Caco-2 (cell line): ENCODE results near the gene LPIN1. TPM values are rescaled to one million over a fixed set of nuclear protein-coding genes. Genes with fewer than 3 reads are reported as not detected.

ENCODE experiments used
- BruUV-seq: library from RNA; stranded (reverse); fragments of 400-500 nt; replicated peaks from 2 replicates; lab custom pipeline; 2021; lab: Mats Ljungman, UMichigan
- CTCF ChIA-PET: fragments of 300-600 bp; sonication (Branson Sonifier 250); formaldehyde crosslinking; loops from one replicate; lab custom pipeline; 2022; ENCODE audit warnings: antibody characterized with exemption; lab: Charles Lee
- POLR2A ChIA-PET: fragments of 300-600 bp; sonication (Branson Sonifier 250); formaldehyde crosslinking; loops from one replicate; lab custom pipeline; 2022; ENCODE audit warnings: antibody characterized with exemption; lab: Charles Lee
- DNase-seq, 2 experiments: peaks; one replicate each; pipeline versions ENCODE4 v3.0.0 to v3.0.0-alpha.2; 2020 to 2022
- H3K27me3 ChIP-seq: replicated peaks from 2 replicates; pipeline ENCODE4 v1.6.0; 2011; ENCODE audit warnings: low read length; ENCODE audit not compliant: control insufficient read depth, insufficient read depth
- H3K36me3 ChIP-seq: 2 replicates; pipeline ENCODE4 v1.5.1; 2011; ENCODE audit warnings: low read length; ENCODE audit not compliant: control insufficient read depth, insufficient read depth
- H3K4me1 ChIP-seq: fragments of 250-450 bp; sonication (Bioruptor Pico); 2 replicates; pipeline ENCODE4 v1.5.1; 2020; ENCODE audit warnings: mild to moderate bottlenecking
- H3K4me3 ChIP-seq: 2 replicates; pipeline ENCODE4 v1.5.1; 2011; ENCODE audit warnings: low read depth, mild to moderate bottlenecking, control low read depth, low read length
- H3K9me3 ChIP-seq: fragments of 250-450 bp; sonication (Bioruptor Pico); 2 replicates; pipeline ENCODE4 v1.5.1; 2020; ENCODE audit warnings: mild to moderate bottlenecking, moderate library complexity
- H3K27ac Mint-ChIP-seq: one replicate; pipeline ENCODE4 v1.8.0; 2022; ENCODE audit warnings: mixed read lengths; ENCODE audit not compliant: unreplicated experiment
- H3K27me3 Mint-ChIP-seq: one replicate; pipeline ENCODE4 v1.8.0; 2022; ENCODE audit warnings: mixed read lengths; ENCODE audit not compliant: insufficient read depth, unreplicated experiment
- H3K36me3 Mint-ChIP-seq: one replicate; pipeline ENCODE4 v1.8.0; 2022; ENCODE audit warnings: mild to moderate bottlenecking, mixed read lengths; ENCODE audit not compliant: insufficient read depth, unreplicated experiment
- H3K4me1 Mint-ChIP-seq: one replicate; pipeline ENCODE4 v1.8.0; 2022; ENCODE audit warnings: low read depth, mixed read lengths; ENCODE audit not compliant: unreplicated experiment
- H3K4me3 Mint-ChIP-seq: one replicate; pipeline ENCODE4 v1.8.0; 2022; ENCODE audit warnings: mild to moderate bottlenecking, moderate library complexity, mixed read lengths; ENCODE audit not compliant: unreplicated experiment
- H3K9me3 Mint-ChIP-seq: one replicate; pipeline ENCODE4 v1.8.0; 2022; ENCODE audit warnings: mixed read lengths; ENCODE audit not compliant: unreplicated experiment
- CTCF ChIP-seq, 2 experiments: fragments of 200-600 bp in 1 of 2; IDR thresholded peaks; 1 replicate in 1 of 2; 2 replicates in 1 of 2; pipeline versions ENCODE4 v1.5.1 to v1.8.0; 2011 to 2022; ENCODE audit warnings: antibody characterized with exemption in 1 of 2, control low read depth in 1 of 2, inconsistent platforms in 1 of 2, low read depth in 1 of 2, low read length in 1 of 2, mild to moderate bottlenecking in 1 of 2, moderate library complexity in 1 of 2; ENCODE audit not compliant: insufficient read depth in 1 of 2, severe bottlenecking in 1 of 2, unreplicated experiment in 1 of 2
- intact Hi-C: fragments of 100-400 bp; cut with micrococcal nuclease; formaldehyde crosslinking; loops from one replicate; pipeline ENCODE4 v1.10.0; 2022; ENCODE audit not compliant: unreplicated experiment
- total RNA-seq: library from RNA; stranded (reverse); gene quantifications from 2 replicates; pipeline ENCODE4 v1.2.3, GENCODE V29; 2022

The LPIN1 gene
- total RNA-seq, 1 experiment from 2014 or later, result 12.5 TPM

- H3K27me3 Mint-ChIP-seq, result no peaks in the 10 kb centered on the region
- ChIA-PET CTCF (no interaction called here), POLR2A (no interaction called here)
- intact Hi-C loops, result no loop called here
- no peak for TF ChIP-seq CTCF (IDR thresholded peaks at IDR 0.05; ENCODE audit: insufficient read depth in 1 of 2, low read depth in 1 of 2, low read length in 1 of 2, severe bottlenecking in 1 of 2, unreplicated experiment in 1 of 2)
- no peaks in the 10 kb centered on the region for H3K9me3 Mint-ChIP-seq
- no peak overlapping the region for H3K27ac Mint-ChIP-seq
- Histone ChIP-seq H3K27me3 (no peaks in the 10 kb centered on the region), H3K9me3 (no peaks in the 10 kb centered on the region), H3K36me3 (no peaks in the 10 kb centered on the region; the same call in 1 of the 2 replicates), H3K4me1 (peaks cover 15% of the 10 kb centered on the region), H3K4me3 (no peak overlapping the region)
- no peak overlapping the region for H3K4me3 Mint-ChIP-seq
- no peak for DNase-seq
- peaks cover 13% of the 10 kb centered on the region for H3K4me1 Mint-ChIP-seq
- BruUV-seq, result no TSS peak
- H3K36me3 Mint-ChIP-seq, result peaks cover 14% of the 10 kb centered on the region
Measured at GRCh38 chr2:11775384-11775783, 29.0 kb downstream of the LPIN1 start.

GRCh38 chr2:11777066-11777782, 30.8 kb downstream of the LPIN1 start:
- ChIA-PET POLR2A (no interaction called here), CTCF (interaction anchor here (1.1 to 2.1 kb wide), 3 partner anchors 38 to 84 kb away, joined by 3 to 9 read pairs (median 5); no protein-coding TSS in a partner anchor)
- Histone ChIP-seq H3K27me3 (no peaks in the 10 kb centered on the region), H3K9me3 (no peaks in the 10 kb centered on the region), H3K4me3 (no peak overlapping the region), H3K4me1 (peaks cover 15% of the 10 kb centered on the region), H3K36me3 (no peaks in the 10 kb centered on the region; the same call in 1 of the 2 replicates)
- Mint-ChIP-seq H3K4me1 (peaks cover 13% of the 10 kb centered on the region), H3K9me3 (no peaks in the 10 kb centered on the region), H3K4me3 (no peak overlapping the region), H3K27ac (no peak overlapping the region), H3K27me3 (no peaks in the 10 kb centered on the region), H3K36me3 (peaks cover 8% of the 10 kb centered on the region)
- TF ChIP-seq CTCF (IDR thresholded peaks at IDR 0.05; ENCODE audit: insufficient read depth in 1 of 2, low read depth in 1 of 2, low read length in 1 of 2, severe bottlenecking in 1 of 2, unreplicated experiment in 1 of 2), result no peak
- DNase-seq, result peak; percentile 63 to 66
- intact Hi-C loops, result no loop called here
- no TSS peak for BruUV-seq

GRCh38 chr2:11777886-11778415, 31.5 kb downstream of the LPIN1 start:
- Histone ChIP-seq H3K36me3 (no peaks in the 10 kb centered on the region; the same call in 1 of the 2 replicates), H3K4me3 (no peak overlapping the region), H3K9me3 (no peaks in the 10 kb centered on the region), H3K4me1 (peaks cover 15% of the 10 kb centered on the region), H3K27me3 (no peaks in the 10 kb centered on the region)
- BruUV-seq, result no TSS peak
- intact Hi-C loops, result loop anchor here (2.0 kb wide), 2 partner anchors 31 to 193 kb away; partner anchors contain the start of gene LPIN1
- H3K27ac Mint-ChIP-seq, result no peak overlapping the region
- POLR2A ChIA-PET, result interaction anchor here (0.6 kb wide), 1 partner anchor 44 kb away, joined by 3 read pairs; no protein-coding TSS in a partner anchor
- no peaks in the 10 kb centered on the region for H3K9me3 Mint-ChIP-seq
- H3K4me3 Mint-ChIP-seq, result no peak overlapping the region
- no peak for TF ChIP-seq CTCF (IDR thresholded peaks at IDR 0.05; ENCODE audit: insufficient read depth in 1 of 2, low read depth in 1 of 2, low read length in 1 of 2, severe bottlenecking in 1 of 2, unreplicated experiment in 1 of 2)
- CTCF ChIA-PET, result interaction anchor here (1.1 to 2.1 kb wide), 3 partner anchors 39 to 85 kb away, joined by 3 to 9 read pairs (median 5); no protein-coding TSS in a partner anchor
- H3K36me3 Mint-ChIP-seq, result peaks cover 8% of the 10 kb centered on the region
- no peak for DNase-seq
- H3K27me3 Mint-ChIP-seq, result no peaks in the 10 kb centered on the region
- H3K4me1 Mint-ChIP-seq, result peaks cover 13% of the 10 kb centered on the region
